Measurements from ENCODE around the gene DDIT3. TPM values are rescaled to one million over a fixed set of nuclear protein-coding genes. Genes with fewer than 3 reads are reported as not detected.

Gene DDIT3
- total RNA-seq, 1 donor from 2014 or later, result 30.5 TPM

- Mint-ChIP-seq H3K4me1 (peaks cover 10% of the 10 kb centered on the region), H3K9me3 (no peaks in the 10 kb centered on the region), H3K36me3 (ENCODE audit: low read depth) (no peaks in the 10 kb centered on the region), H3K27me3 (peaks cover 10% of the 10 kb centered on the region), H3K27ac (no peak overlapping the region), H3K4me3 (no peak overlapping the region)
- CTCF ChIA-PET, result interaction anchor here (1.0 kb wide), 1 partner anchor 30 kb away, joined by 3 read pairs; no protein-coding TSS in a partner anchor
- DNase-seq, result no peak
- ATAC-seq (ENCODE audit: low read depth), result no peak
- POLR2A ChIA-PET, result no interaction called here
- intact Hi-C loops (cut with micrococcal nuclease), result no loop called here
- TF ChIP-seq CTCF (IDR thresholded peaks at IDR 0.05), result no peak
Measured at GRCh38 chr12:57552835-57553313, 32.6 kb upstream of the DDIT3 start.

GRCh38 chr12:57552306-57552651 lies 32.0 kb upstream of the DDIT3 start:
- Mint-ChIP-seq H3K27me3 (peaks cover 10% of the 10 kb centered on the region), H3K9me3 (no peaks in the 10 kb centered on the region), H3K36me3 (ENCODE audit: low read depth) (no peaks in the 10 kb centered on the region), H3K4me1 (peaks cover 14% of the 10 kb centered on the region), H3K27ac (no peak overlapping the region), H3K4me3 (no peak overlapping the region)
- DNase-seq (no peak), ATAC-seq (ENCODE audit: low read depth) (no peak)
- ChIA-PET CTCF (no interaction called here), POLR2A (no interaction called here)
- TF ChIP-seq CTCF (IDR thresholded peaks at IDR 0.05), result no peak
- intact Hi-C loops (cut with micrococcal nuclease), result no loop called here

- Mint-ChIP-seq H3K27ac (no peak overlapping the region), H3K4me1 (peaks cover 18% of the 10 kb centered on the region), H3K4me3 (no peak overlapping the region), H3K27me3 (peaks cover 10% of the 10 kb centered on the region), H3K36me3 (ENCODE audit: low read depth) (peaks cover 3% of the 10 kb centered on the region), H3K9me3 (no peaks in the 10 kb centered on the region)
- ATAC-seq (ENCODE audit: low read depth), result no peak
- intact Hi-C loops (cut with micrococcal nuclease), result no loop called here
- POLR2A ChIA-PET, result no interaction called here
- no peak for DNase-seq
- CTCF ChIA-PET, result no interaction called here
- no peak for TF ChIP-seq CTCF (IDR thresholded peaks at IDR 0.05)
Measured at GRCh38 chr12:57551637-57552305, 31.5 kb upstream of the DDIT3 start.

GRCh38 chr12:57550641-57551549 lies 30.6 kb upstream of the DDIT3 start:
- ChIA-PET CTCF (no interaction called here), POLR2A (no interaction called here)
- no peak for TF ChIP-seq CTCF (IDR thresholded peaks at IDR 0.05)
- H3K4me3 Mint-ChIP-seq, result peak overlapping the region; percentile 75
- peaks cover 6% of the 10 kb centered on the region for H3K36me3 Mint-ChIP-seq (ENCODE audit: low read depth)
- H3K27ac Mint-ChIP-seq, result no peak overlapping the region
- ATAC-seq (ENCODE audit: low read depth) (no peak), DNase-seq (no peak)
- no peaks in the 10 kb centered on the region for H3K9me3 Mint-ChIP-seq
- peaks cover 10% of the 10 kb centered on the region for H3K27me3 Mint-ChIP-seq
- peaks cover 26% of the 10 kb centered on the region for H3K4me1 Mint-ChIP-seq
- intact Hi-C loops (cut with micrococcal nuclease), result no loop called here

GRCh38 chr12:57549909-57550640 lies 29.8 kb upstream of the DDIT3 start, which contains the start of gene KIF5A:
TSS of gene KIF5A (plus strand) at chr12:57550044. CDS start at chr12:57550272, 228 bp downstream.
- Mint-ChIP-seq H3K4me3 (peak within 1 kb of the TSS; percentile 75), H3K9me3 (no peaks in the 10 kb centered on the region), H3K27ac (no peak within 1 kb of the TSS), H3K36me3 (ENCODE audit: low read depth) (peaks cover 9% of the 10 kb centered on the region), H3K27me3 (peaks cover 10% of the 10 kb centered on the region), H3K4me1 (peaks cover 31% of the 10 kb centered on the region)
- DNase-seq (peak; percentile 55), ATAC-seq (ENCODE audit: low read depth) (peak; percentile 44)
- CTCF ChIA-PET, result no interaction called here
- TF ChIP-seq CTCF (IDR thresholded peaks at IDR 0.05), result no peak
- intact Hi-C loops (cut with micrococcal nuclease), result no loop called here
- POLR2A ChIA-PET, result no interaction called here

Data from activated B cell treated with CpG ODN at 0.5 μM for 24 hours (primary cell).